ENCODE data around the gene CASP2. TPM values are rescaled to one million over a fixed set of nuclear protein-coding genes. Genes with fewer than 3 reads are reported as not detected.

CASP2 gene
- total RNA-seq, 1 experiment from 2014 or later: 67.2 TPM

DNA sequence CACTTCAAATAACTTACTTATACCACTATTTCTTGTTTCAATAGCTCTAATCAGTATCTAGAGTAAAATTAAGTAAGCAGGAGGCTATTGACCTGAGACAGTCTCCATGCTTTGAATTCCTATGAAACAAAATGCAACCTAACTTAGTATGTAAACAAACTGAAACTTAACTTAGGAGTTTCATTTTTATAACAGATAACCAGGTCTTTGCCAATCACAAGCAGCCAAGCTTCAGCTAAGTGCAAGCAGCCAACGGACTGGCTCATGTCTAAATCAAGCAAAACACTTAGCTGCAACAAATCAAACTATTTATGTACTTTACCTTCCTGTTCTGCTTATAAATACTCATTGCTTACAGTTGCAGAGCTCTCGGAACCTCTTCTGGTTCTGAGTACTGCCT lies 29.3 kb upstream of the CASP2 start:
- Histone ChIP-seq H3K9me2 (ENCODE audit: insufficient read depth) (no peaks in the 10 kb centered on the region), H3K27ac (peak overlapping the region; percentile 77), H3K27me3 (ENCODE audit: insufficient read depth, low read depth) (no peaks in the 10 kb centered on the region), H4K20me1 (ENCODE audit: insufficient read depth) (no peaks in the 10 kb centered on the region), H3K9me3 (ENCODE audit: insufficient read depth, low read depth) (no peaks in the 10 kb centered on the region), H3K4me3 (no peak overlapping the region), H2AFZ (peak overlapping the region; percentile 32; the same call in 1 of the 2 replicates), H3K79me2 (ENCODE audit: low read depth) (peaks cover 9% of the 10 kb centered on the region), H3K4me2 (peak overlapping the region; percentile 59; the same call in 1 of the 2 replicates), H3F3A (ENCODE audit: insufficient read depth, low read depth) (peaks cover 25% of the 10 kb centered on the region), H3K36me3 (ENCODE audit: low read depth) (no peaks in the 10 kb centered on the region), H3K4me1 (replicated peaks; ENCODE audit: insufficient read depth) (peaks cover 40% of the 10 kb centered on the region)
- intact Hi-C loops (cut with micrococcal nuclease; ENCODE audit: unreplicated experiment): loop anchor here (1.0 kb wide), 1 partner anchor 10 kb away; no protein-coding TSS in a partner anchor
- no TSS peak for BruUV-seq (replicated peaks)
- POLR2A ChIA-PET (ENCODE audit: unreplicated experiment): interaction anchor here (0.6 to 0.7 kb wide), 3 partner anchors 11 to 27 kb away, joined by 4 to 5 read pairs (median 4); no protein-coding TSS in a partner anchor
- CTCF ChIA-PET: no interaction called here
- DNase-seq: no peak
- TF ChIP-seq, protein P1, sequence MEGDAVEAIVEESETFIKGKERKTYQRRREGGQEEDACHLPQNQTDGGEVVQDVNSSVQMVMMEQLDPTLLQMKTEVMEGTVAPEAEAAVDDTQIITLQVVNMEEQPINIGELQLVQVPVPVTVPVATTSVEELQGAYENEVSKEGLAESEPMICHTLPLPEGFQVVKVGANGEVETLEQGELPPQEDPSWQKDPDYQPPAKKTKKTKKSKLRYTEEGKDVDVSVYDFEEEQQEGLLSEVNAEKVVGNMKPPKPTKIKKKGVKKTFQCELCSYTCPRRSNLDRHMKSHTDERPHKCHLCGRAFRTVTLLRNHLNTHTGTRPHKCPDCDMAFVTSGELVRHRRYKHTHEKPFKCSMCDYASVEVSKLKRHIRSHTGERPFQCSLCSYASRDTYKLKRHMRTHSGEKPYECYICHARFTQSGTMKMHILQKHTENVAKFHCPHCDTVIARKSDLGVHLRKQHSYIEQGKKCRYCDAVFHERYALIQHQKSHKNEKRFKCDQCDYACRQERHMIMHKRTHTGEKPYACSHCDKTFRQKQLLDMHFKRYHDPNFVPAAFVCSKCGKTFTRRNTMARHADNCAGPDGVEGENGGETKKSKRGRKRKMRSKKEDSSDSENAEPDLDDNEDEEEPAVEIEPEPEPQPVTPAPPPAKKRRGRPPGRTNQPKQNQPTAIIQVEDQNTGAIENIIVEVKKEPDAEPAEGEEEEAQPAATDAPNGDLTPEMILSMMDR (conservative IDR thresholded peaks at IDR 0.05): no peak
- TF ChIP-seq EZH2 (IDR thresholded peaks at IDR 0.05; ENCODE audit: low read depth): no peak

DNA sequence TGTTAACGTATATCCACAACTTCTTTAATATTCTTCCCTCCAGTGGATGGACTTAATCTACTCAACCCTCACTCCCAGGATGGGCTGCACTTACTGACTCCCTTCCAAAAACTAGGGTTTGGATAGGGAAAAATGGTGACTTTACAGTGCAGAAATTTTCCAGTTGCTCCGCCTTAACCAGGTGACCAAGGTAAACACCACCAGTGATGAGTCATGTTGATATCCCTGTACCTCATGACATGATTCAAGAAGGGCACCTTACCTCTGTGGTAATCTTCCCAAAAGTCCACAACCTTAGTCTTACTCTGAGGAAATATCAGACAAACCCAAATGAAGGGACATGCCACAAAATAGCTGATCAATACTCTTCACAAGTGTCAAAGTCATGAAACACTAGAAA lies 28.4 kb upstream of the CASP2 start:
- DNase-seq: peak; percentile 36 to 86
- no peak overlapping the region for H2AFZ ChIP-seq

DNA sequence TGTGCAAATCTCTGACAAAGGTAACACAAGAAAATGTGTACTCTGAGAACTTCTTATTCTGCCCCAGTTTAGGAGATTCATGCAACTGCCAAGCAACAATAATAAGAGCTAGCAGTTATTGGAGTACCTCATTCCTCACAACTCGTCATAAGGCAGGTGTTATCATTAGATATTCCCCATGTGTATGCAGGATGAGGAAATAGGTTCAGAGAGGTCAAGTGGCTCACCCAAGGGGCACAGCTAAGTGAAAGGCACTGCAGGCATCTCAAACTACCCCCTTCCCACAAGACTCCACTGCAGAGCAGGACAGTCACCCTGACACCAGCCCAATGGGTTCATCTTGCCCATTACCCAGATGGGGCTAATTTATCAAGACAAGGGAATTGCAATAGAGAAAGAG lies 26.2 kb upstream of the CASP2 start:
- no peak for TF ChIP-seq EZH2 (IDR thresholded peaks at IDR 0.05; ENCODE audit: low read depth)
- TF ChIP-seq, protein P1 (conservative IDR thresholded peaks at IDR 0.05): no peak
- no peaks in the 10 kb centered on the region for H3K9me3 ChIP-seq (ENCODE audit: insufficient read depth, low read depth)
- CTCF ChIA-PET: no interaction called here
- H3K9me2 ChIP-seq (ENCODE audit: insufficient read depth): no peaks in the 10 kb centered on the region
- intact Hi-C loops (cut with micrococcal nuclease; ENCODE audit: unreplicated experiment): no loop called here
- no peak overlapping the region for H3K4me3 ChIP-seq
- peaks cover 33% of the 10 kb centered on the region for H3F3A ChIP-seq (ENCODE audit: insufficient read depth, low read depth)
- no peak for DNase-seq
- peaks cover 34% of the 10 kb centered on the region for H3K79me2 ChIP-seq (ENCODE audit: low read depth)
- H3K27ac ChIP-seq: no peak overlapping the region
- no peaks in the 10 kb centered on the region for H4K20me1 ChIP-seq (ENCODE audit: insufficient read depth)
- POLR2A ChIA-PET (ENCODE audit: unreplicated experiment): no interaction called here
- H3K4me2 ChIP-seq: no peak overlapping the region
- no peak overlapping the region for H2AFZ ChIP-seq
- no TSS peak for BruUV-seq (replicated peaks)
- peaks cover 15% of the 10 kb centered on the region for H3K36me3 ChIP-seq (ENCODE audit: low read depth)
- no peaks in the 10 kb centered on the region for H3K27me3 ChIP-seq (ENCODE audit: insufficient read depth, low read depth)
- H3K4me1 ChIP-seq (replicated peaks; ENCODE audit: insufficient read depth): peaks cover 58% of the 10 kb centered on the region

More for the DNA sequence above, 28.4 kb upstream of the CASP2 start:
- no peaks in the 10 kb centered on the region for H3K36me3 ChIP-seq (ENCODE audit: low read depth)
- intact Hi-C loops (cut with micrococcal nuclease; ENCODE audit: unreplicated experiment): loop anchor here (1.0 kb wide), 1 partner anchor 10 kb away; no protein-coding TSS in a partner anchor
- peaks cover 25% of the 10 kb centered on the region for H3F3A ChIP-seq (ENCODE audit: insufficient read depth, low read depth)
- H3K4me1 ChIP-seq (replicated peaks; ENCODE audit: insufficient read depth): peaks cover 49% of the 10 kb centered on the region
- no peaks in the 10 kb centered on the region for H3K9me2 ChIP-seq (ENCODE audit: insufficient read depth)
- peak overlapping the region; percentile 77 for H3K27ac ChIP-seq
- H3K9me3 ChIP-seq (ENCODE audit: insufficient read depth, low read depth): no peaks in the 10 kb centered on the region
- no peak overlapping the region for H3K4me3 ChIP-seq
- peaks cover 18% of the 10 kb centered on the region for H3K79me2 ChIP-seq (ENCODE audit: low read depth)
- ChIA-PET POLR2A (ENCODE audit: unreplicated experiment) (no interaction called here), CTCF (interaction anchor here (0.6 kb wide), 1 partner anchor 17 kb away, joined by 3 read pairs; no protein-coding TSS in a partner anchor)
- no peaks in the 10 kb centered on the region for H4K20me1 ChIP-seq (ENCODE audit: insufficient read depth)
- TF ChIP-seq EZH2 (IDR thresholded peaks at IDR 0.05; ENCODE audit: low read depth): no peak
- TF ChIP-seq, protein P1 (conservative IDR thresholded peaks at IDR 0.05): no peak
- peak overlapping the region; percentile 59 for H3K4me2 ChIP-seq
- no TSS peak for BruUV-seq (replicated peaks)
- H3K27me3 ChIP-seq (ENCODE audit: insufficient read depth, low read depth): no peaks in the 10 kb centered on the region
